ENCODE measurements around the gene POLD1. TPM values are rescaled to one million over a fixed set of nuclear protein-coding genes. Genes with fewer than 3 reads are reported as not detected.
"Not testable (repeated sequence)": the region's sequence is repeated elsewhere in the genome, so short reads cannot be mapped to it uniquely, and the experiment has no call there.

POLD1 gene
- total RNA-seq (2014; rRNA removed): 56.0 and 69.5 TPM in 2 replicates
- polyA plus RNA-seq (2012): 32.4 TPM

DNA sequence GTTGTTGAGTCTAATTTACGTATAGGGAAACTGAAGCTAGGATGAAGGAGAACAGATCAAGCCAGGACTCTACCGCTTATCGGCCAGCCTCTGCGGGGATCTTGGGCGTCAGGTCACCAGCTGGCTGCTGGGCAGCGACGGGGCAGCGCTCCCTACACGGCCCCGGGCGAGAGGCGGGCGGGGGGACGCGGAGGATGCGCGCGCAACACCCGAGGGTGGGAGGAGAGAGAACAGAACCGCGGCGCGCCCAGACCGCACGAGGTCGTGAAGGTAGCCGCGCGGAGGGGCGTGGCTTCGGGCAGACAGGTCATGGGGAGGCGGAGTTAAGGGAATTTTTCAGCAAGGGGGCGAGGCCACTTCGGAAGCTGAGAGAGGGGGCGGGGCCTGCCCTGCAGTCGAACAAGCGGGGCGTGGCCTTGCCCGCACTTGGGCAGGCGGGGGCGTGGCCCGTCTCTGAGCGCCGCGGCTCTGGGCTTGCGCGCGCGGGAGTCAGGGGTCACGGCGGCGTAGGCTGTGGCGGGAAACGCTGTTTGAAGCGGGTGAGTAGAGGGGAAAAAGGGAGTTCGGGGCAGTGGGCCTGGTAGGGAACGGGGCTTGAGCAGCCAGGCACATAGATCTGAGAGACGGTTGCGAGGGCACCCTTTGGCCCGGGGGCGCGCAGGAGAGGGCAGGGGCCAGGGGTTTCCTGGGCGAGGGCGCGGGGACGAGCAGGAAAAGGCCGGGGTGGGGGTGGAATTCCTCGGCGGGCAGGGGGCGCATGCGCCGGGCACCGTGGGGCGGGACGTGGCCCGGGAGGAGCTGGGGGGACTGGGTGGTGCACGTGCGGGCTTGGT lies at the start of gene POLD1:
Gene POLD1, plus strand, starts transcription at position 496 of the 833 bp plus-strand sequence. CDS start 14,505 bp downstream, outside the sequence.
- peak; percentile 92 for DNase-seq (ENCODE audit: low read depth)

DNA sequence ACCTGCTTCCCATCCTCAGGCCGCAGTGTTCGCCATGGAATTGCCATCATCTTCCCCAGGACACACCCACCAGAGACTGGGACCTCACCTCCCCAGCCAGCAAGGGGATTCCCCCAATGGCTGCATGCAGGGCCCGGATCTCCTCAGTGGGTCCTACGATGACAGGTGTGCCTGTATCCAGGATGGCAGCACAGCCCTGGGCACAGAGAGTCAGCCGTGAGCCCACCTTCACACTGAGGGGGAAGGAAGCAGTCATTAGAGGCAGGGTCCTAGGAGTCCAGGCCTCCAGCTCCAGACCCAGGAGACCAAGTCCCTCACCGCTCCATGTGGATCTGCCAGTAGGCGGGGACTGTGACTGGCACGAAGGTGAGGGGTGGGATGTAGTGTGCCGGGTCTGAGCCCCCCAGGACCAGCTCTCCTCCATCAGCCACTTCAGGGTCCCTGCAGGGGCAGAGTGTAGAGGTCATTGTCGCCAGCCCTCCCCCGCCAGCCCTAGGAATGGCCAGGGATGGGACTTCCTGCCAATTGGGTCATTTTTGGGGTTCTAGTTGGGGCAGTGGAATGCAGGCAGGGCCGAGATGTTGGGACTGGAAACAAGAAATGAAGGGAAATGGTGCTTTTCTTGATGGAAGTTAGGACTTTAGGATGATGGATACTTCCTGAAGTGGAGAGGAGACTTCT lies 49.3 kb upstream of the POLD1 start:
- DNase-seq (ENCODE audit: low read depth): no peak

DNA sequence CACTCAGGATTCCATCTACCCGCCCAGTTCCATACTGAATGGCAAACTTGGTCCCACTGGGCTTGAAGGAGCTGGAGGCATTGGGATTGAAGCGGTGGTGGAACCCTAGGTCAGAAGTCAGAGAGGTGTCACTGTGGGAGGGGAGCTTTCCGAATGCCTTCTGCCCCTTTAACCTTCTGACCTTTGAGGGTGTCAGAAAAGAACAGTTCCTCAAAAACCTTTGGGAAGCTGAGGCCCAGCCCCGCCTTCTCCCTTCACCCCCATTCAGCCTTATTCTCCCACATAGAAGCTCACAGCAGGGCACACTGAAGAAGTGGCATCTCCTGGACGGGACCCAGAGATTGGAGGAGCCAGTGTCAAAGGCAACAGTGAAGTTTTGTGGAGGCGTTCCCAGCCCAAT lies 47.1 kb upstream of the POLD1 start:
- DNase-seq (ENCODE audit: low read depth): not testable (repeated sequence)

DNA sequence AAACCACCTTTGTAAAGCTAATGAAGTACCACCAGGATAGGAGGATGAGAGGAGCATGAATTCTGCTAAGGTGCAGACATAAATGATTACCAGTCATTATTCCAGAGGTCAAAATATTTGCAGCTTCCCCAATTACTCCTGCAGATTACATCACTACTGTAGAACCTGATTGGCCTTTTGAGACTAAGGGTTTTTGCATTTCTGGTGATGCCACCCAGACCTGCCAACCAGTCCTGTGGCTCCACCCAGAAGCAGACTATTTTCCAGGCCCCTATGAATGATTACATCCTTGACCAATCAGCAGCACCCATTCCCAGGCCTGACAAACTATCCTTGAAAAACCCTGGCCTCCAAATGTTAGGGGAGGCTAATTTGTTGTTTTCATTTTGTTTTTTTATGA lies 43.8 kb upstream of the POLD1 start:
- no peak for DNase-seq (ENCODE audit: low read depth)

DNA sequence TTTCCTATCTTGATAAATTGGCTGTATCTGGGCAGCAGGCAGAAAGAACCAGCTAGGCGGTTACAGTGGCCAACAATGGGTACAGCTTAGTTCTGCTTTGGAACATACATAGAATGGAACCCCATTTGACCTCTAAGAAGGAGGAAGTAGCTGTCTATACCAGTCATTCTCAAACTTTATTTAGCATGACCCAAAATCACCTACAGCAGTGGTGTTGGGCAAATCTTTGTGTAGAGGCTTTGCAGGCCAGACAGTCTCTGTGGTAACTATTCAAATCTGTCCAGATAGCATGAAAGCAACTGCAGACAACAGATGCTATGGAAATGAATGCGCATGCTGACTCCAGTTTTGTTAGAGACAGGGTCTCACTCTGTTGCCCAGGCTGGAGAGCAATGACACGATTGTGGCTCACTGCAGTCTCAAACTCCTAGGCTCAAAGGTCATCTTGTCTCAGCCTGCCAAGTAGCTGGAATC lies 43.0 kb upstream of the POLD1 start:
- DNase-seq (ENCODE audit: low read depth): no peak

DNA sequence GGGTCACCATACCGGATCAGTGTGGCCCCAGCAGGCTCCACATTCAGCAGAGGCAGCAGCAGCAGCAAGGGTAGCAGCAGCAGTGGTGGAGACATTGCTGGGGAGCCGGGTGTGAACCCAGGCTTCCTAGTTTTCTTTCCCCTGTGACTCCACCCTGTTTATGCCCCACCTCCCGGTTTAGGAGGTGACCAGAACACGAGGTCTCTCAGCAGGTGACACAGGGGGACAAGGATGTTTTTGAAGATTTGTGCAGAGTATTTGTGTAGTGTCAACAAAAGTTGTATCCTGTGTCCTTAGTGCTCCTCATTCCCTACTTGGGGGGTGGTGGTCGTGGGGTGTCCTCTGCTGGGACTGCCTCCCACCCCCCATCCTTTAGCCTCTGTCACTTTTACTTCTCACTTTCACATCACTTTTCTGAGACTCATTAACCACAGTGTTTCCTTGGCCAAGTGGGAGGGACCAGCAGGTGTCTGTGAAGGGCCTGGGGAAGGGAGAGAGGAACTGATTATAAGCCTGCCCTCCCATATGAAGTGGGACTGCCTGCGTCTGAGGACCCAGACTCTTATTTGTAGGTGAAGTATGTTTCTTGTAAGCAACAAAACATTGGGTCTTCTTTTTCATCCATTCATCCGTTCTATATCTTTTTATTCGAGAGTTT lies 39.4 kb upstream of the POLD1 start:
- DNase-seq (ENCODE audit: low read depth): no peak

DNA sequence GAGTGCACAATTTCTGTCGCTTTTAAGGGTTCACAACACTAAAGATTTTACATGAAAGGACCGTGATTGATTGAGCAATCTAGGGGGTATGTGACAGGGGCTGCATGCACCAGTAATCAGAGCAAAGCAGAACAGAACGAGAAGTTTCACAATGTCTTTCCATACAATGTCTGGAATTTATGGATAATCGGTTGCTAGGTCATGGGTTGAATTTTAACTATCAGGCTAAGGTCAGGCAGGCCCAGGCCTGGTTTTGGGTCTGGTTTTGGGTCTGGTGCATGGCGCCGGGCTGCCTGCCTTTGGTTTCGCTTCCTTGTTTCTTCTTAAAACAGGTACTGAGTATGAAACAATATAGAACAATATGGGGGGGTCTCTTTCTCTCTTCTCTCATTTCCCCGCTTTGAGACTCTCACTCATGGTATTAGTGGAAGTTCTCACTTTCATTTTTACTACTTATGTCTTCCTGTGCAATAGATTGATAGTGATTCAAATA lies 37.0 kb upstream of the POLD1 start:
- not testable (repeated sequence) for DNase-seq (ENCODE audit: low read depth)

DNA sequence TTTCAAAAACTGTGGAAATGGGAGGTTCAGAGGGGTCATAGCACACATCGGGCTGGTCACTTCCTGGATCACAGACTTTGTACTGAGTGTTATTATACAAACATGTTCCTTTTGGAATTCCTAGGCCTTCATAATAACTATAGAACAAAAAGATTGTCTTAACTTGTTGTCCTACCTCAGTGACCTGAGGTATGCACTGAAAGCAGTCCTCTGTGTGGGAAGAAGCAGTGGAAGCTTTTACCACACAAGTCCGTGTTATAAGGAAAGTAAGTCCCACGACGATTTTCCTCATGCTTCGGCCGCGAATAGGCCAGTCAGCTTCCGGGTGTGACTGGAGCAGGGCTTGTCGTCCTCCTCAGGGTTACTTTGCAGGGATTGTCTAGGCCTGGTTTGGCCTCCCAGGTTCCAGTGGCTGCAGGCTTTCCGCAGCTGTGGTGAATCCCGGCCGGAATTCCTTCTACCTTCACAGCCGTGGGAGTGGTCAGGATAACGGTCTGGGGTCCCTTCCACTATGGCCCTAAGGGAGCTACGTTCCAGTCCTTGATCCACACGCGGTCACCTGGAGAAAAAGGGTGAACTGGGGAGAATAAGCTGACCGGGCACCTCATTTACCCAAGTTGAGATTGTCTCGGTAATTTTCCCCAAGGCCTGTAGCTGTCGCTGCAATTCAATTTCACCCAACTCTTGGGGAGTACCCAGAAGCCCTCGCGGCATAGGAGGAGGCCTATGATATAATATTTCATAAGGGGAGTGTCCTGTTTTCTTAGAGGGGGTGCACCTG lies 34.7 kb upstream of the POLD1 start:
- no peak for DNase-seq (ENCODE audit: low read depth)

DNA sequence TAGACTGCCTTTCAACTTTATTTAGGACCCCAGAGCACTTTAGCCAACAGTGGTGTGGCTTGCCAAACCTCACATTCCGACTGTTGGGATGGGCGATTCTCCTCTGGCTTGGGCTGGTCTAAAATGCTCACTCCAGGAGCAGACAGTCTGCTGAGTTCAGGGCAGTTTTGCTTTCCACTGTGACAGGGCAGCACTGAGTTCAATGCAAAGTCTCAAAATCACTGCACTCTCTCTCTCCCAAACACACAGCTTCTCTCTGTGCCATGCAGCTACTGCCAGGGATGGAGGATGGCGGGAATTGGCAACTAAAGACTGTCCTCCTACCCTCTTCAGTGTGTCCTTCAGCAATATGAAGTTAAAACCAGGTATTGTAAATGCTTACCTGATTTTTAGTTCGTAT lies 31.9 kb upstream of the POLD1 start:
- no peak for DNase-seq (ENCODE audit: low read depth)

DNA sequence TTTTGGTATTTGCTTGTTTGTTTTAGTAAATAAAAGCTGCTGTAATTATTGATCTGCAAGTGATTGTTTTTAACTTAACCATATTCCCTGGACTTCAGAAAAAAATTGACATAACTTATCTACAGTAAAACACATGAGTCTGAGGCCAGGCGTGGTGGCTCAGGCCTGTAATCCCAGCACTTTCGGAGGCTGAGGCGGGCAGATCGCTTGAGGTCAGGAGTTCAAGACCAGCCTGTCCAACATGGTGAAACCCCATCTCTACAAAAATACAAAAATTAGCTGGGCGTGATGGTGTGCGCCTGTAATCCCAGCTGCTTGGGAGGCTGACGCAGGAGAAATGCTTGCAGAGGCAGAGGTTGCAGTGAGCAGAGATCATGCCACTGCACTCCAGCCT lies 30.7 kb upstream of the POLD1 start:
- not testable (repeated sequence) for DNase-seq (ENCODE audit: low read depth)

DNA sequence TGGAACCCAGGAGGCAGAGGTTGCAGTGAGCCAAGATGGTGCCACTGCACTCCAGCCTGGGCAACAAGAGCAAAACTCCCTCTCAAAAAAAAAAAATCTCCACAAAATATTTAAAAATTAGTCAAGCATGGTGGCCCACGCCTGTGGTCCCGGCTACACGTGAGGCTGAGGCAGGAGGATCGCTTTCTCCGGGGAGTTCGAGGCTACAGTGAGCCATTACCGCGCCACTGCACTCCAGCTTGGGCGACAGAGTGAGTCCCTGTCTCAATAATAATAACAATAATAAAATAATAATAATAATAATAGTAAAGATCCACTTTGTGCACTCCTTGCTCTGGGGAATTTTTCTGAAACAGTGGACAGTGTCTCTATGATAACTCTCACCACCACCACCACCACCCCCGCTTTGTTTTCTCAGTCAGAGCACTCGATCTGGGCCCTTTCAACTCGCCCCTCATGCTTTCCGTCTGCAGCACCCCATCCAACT lies 27.4 kb upstream of the POLD1 start:
- DNase-seq (ENCODE audit: low read depth): no peak

DNA sequence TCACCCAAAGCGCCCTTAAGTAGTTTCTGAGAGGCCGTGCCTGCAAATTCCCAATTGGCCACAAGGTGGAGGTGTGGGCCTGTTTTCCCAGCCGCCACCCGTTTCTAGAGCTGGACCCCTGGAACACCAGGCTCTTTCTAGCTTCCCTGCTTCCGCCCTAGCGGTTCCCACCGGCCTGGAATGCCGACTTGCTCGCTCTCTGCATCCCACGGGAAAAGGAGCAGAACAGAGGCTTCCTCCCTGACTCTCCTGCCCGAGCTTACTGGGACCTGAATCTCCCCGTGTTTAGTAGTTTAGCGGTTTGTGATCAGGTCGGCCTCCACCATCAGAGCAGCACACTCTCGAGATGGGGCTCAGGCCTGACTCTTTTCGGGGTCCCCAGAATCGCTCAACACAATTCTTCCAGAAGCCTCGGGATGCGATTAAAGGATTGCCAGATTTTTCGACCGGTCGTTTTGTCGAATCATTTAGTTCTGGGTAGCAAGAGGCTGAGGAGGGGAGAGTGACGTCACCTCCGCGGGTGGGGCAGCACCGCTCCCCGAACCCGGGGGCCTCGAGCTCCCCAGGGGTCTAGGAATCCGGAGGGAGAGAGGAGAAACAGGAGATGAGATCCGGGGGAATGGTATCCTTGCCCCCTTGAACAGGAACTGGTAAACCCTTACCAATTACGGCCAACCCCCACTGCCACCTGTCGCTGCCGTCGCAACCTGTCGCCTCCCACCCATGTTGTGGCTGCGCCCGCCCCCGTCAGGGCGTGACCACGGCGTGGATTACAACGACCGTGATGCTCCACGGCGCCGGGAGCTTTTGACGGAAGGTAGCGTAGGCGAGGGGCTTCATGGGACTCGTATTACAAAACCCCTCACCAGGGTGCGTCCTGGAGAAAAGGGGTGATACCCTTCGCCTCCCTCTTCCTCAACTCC lies 26.7 kb upstream of the POLD1 start:
- peak; percentile 46 for DNase-seq (ENCODE audit: low read depth)

DNA sequence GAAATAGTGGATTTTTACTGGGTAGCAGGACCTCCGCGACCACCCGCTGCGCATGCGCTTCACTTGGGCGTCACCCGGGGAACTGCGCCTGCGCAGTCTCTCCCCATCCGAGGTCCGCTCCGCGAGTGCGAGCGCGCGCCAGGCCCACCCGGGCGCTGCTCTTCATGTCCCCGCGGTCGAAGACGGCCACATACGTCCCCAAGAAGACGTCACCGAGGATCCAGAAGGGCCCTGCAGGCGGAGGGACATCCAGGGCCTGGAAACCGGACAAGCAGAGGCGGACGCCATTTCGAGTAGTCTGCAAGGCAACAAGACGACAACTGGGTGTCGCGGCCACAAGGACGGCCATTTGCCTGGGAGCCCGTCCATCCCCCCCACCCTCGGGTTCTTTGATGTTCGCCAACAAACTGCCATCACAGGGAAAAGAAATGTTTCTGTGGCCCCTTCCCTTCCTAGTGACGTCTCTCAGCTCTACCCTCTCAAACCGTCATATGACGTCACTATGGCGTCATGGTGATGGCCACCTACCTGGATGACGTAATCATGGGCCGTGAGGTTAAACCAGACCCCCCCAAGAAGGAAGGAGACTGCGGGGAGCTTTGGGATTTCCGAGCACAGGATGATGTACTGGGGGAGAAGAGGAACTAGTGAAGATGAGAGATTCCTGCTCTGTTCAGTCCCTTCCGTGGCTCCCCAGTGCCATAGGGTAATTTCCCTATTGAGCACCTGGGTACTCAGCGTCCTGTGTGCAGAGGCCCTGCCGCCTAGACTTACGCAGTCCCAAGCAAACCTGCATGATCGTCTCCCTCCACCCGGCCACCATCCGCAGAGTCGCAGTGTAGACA lies 25.4 kb upstream of the POLD1 start:
- DNase-seq (ENCODE audit: low read depth): no peak

DNA sequence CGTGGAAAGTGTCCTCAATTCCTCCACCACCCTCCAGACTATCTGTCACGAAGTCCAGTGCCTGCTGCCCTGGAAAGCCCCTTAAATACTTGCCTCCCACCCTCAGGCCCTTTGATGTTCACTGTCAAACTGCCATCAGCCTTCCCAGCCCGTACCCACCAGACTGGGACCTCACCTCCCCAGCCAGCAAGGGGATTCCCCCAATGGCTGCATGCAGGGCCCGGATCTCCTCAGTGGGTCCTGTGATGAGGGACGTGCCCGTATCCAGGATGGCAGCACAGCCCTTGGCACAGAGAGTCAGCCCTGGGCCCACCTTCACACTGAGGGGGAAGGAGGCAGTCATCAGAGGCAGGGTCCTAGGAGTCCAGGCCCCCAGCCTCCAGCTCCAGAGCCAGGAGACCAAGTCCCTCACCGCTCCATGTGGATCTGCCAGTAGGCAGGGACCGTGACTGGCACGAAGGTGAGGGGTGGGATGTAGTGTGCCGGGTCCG lies 24.8 kb upstream of the POLD1 start:
- no peak for DNase-seq (ENCODE audit: low read depth)

DNA sequence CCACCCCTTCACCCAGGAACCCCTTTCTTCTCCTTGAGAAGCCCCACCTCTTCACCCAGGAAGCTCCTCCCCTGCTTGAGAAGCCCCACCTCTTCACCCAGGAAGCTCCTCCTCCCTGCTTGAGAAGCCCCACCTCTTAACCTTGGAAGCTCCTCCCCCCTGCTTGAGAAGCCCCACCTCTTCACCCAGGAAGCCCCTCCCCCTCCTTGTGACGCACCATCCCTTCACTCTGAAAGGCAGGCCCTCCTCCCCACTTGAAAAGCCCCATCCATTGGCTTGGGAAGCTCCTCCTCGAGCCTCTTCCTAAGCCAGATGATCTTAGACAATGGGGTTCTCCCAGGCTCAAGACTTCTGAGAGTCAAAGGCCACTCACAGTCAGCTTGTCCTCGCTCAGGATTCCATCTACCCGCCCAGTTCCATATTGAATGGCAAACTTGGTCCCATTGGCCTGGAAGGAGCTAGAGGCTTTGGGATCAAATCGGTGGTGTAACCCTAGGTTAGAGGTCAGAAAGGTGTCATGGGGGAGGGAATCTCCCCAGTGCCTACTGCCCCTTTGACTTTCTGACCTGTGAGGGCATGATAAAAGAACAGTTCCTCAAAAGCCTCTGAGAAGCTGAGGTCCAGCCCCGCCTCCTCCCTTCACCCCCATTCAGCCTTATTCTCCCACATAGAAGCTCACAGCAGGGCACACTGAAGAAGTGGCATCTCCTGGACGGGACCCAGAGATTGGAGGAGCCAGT lies 22.7 kb upstream of the POLD1 start:
- DNase-seq (ENCODE audit: low read depth): no peak

DNA sequence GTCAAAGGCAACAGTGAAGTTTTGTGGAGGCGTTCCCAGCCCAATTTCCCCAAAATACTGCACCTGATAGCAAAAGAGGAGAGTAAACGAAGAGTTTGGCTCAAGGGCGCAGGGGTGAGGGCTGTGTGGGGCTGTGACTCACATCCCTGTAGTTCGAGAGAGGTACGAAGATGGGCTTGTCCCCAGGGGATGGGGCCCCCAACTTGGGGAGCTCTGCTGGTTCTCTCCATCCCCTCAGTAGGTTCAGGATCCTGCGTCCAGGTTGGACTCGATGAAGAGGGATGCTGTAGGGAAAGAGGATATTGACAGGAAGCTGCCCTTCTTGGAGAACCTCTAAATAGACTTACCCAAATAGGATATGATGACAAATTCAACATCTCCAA lies 22.1 kb upstream of the POLD1 start:
- no peak for DNase-seq (ENCODE audit: low read depth)

DNA sequence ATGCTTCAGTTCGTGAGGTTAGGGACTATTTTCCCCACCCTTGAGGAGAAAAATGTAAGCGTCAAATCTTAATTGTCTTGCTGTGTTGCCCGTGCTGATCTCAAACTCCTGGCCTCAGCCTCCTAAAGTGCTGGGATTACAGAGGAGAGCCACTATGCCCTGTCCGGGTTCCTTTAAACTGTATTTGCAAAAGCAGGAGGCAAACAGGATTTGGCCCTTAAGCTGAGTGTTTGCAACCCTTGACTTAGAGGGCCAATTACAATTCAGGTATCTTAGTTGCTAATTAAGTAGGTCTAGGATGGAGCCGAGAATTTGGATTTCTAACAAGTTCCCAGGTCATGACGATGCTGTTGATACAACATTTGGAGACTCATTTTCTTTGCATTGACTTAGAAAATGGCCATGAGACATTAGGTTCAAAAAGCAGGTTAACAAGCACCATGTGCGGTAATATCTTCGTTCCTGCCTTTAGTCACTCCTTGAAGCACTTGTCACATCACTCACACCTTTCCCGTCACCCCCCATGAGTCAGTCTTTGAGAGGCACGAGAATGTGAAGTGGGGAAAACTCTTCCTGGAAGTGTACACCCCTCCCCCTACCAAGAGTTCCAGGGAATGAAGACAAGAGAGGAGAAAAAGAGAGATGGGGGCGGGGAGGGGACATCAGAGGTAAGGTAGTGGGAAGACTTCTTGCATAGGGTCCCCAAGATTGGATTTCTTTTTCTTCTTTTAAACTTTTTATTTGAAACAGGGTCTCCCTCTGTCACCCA lies 21.3 kb upstream of the POLD1 start:
- DNase-seq (ENCODE audit: low read depth): no peak

Measured in LHCN-M2 (cell line).